ENCODE results near the gene RNF32. TPM values are rescaled to one million over a fixed set of nuclear protein-coding genes. Genes with fewer than 3 reads are reported as not detected.
A peak's percentile ranks its signal among the peaks of the same experiment; 100 is the strongest.
"Not testable (repeated sequence)": the region's sequence is repeated elsewhere in the genome, so short reads cannot be mapped to it uniquely, and the experiment has no call there.

RNF32 gene
- polyA plus RNA-seq, 1 donor from 2014 or later = 3.9 TPM

DNA sequence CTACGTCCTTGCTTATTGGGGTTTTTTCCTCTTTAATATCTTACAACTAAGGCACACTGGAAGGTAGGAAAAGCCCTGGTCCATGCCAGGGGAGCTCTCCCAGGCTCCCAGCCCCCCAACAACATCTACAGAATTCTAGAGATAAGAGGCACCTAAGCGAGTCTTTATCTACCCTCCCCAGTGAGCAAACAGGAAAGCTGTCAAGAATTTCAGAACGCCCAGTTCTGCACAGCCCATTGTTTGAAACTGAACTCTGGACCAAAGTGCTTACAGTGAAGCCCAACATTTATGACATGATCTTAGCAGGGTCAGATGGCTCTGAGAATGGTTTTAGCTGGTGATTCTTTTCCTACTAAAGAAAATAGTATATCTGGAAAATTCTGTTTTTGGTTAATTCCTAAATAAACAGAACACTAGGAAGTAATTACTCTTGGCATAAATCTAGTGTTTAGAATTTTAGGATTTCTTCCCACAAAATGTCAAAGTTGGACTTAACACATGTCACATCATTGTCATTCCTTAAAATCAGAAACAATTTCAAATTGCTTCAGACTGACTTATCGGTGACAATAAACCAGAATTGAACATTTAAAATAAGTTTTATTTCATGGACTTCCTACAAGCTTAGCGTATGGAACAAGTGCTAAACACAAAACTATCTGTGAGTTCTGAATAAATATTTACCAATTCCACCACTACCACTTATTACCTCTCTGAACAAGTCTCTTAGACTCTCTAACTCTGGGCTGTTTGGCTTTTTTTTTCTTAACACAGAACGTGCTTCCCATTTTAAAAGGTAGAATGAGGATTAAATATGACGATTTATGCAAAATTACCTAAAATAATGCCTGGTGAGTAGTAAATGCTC, 31.3 kb upstream of the RNF32 start:
- peaks cover 0 to 2% (median 0%) of the 10 kb centered on the region in 3 donors for H3K9me3 Mint-ChIP-seq
- peaks cover 15% of the 10 kb centered on the region for H3K27me3 Mint-ChIP-seq
- H3K4me3 Mint-ChIP-seq = no peak overlapping the region
- H3K36me3 Mint-ChIP-seq = no peaks in the 10 kb centered on the region
- H3K27ac Mint-ChIP-seq = no peak overlapping the region
- H3K4me1 Mint-ChIP-seq = peaks cover 0 to 7% (median 7%) of the 10 kb centered on the region in 3 donors

DNA sequence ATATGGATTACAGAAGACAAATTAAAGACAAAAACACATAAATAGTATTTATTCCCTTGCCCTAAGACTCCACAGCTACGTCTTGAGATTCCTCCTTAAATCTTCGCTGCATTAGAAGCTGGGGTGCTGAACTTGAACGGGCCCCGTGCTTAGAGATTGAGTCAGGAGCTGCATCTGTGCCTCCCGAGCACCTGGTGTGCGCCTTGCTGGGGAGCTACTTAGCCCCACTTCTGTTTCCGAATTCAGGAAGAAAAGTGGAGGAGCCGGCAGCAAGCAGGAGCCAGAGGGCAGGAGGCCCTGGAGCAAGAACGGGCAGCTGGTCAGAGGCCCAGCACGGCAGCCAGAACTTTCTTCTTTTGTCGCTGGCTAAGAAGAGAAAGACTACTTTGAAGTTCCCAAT, 30.4 kb upstream of the RNF32 start:
- Mint-ChIP-seq H3K4me3 (no peak overlapping the region), H3K27me3 (peaks cover 18% of the 10 kb centered on the region), H3K27ac (no peak overlapping the region), H3K36me3 (no peaks in the 10 kb centered on the region), H3K9me3 (peaks cover 0 to 2% (median 0%) of the 10 kb centered on the region in 3 donors), H3K4me1 (peaks cover 0 to 7% (median 7%) of the 10 kb centered on the region in 3 donors)

DNA sequence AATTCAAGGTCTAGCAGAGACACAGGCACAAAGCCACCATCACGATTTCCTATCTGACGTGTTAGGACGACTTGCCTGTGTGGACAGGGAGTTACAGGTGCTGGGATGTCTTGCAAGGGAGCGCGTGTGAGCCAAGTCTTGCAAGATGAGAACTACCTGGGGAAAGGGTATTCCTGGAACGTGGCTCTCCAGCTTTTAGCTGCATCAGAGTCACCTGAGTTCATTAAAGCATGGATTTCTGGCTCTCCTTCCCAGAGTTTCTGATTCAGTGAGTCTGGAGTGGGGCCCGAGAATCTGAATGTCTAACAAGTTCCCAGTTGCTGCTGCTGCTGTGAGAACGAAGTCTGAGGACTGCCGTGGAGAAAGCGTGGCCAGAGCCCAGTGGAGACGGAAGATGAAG, 30.0 kb upstream of the RNF32 start:
- no peaks in the 10 kb centered on the region for H3K36me3 Mint-ChIP-seq
- H3K4me1 Mint-ChIP-seq = peaks cover 0 to 7% (median 7%) of the 10 kb centered on the region in 3 donors
- peaks cover 20% of the 10 kb centered on the region for H3K27me3 Mint-ChIP-seq
- no peak overlapping the region for H3K27ac Mint-ChIP-seq
- H3K9me3 Mint-ChIP-seq = peaks cover 0 to 2% (median 0%) of the 10 kb centered on the region in 3 donors
- H3K4me3 Mint-ChIP-seq = no peak overlapping the region

DNA sequence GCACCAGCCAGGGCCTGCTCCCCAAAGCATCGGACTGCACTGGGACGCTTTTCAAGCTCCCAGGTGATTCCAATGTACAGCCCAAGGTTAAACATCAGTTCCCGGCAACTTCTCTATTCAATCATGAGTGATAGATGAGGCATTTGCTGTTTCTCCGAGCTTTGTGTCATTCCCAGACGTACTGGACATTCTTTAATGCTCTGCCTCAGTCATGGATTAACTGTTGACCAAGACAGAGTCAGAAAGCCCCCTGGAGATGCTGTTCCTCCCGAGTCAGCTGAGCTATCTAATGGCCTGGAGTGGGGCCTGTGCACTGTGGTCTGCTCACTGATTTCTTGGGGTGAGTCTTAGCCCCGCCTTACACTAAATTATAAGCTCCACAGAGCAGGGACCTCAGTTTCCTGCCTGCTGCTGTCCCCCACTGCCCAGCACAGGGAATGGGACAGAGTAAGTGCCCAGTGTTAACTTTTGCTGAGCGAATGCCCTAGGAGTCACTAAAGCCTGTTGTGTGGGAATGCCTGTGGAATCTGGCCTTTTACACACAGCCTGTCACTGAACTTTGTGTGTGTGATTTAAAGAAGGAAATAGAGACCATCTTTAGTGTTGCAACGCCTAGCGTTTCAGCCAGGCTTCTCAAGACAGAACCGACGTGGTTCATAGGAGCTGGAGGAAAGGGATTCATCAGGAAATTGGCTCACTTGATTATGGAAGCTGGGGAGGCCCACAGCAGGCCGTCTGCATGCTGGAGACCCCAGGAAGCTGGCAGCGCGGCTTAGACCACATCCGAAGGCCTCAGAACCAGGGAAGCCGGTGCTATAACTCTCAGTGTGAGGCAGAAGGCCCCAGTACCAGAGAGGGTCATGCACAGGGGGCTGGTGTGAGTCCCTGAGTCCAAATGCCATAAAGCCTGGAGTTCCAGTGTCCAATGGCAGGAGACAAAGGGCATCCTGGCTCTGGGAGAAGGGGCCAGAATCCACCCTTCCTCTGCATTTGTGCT, 29.3 kb upstream of the RNF32 start:
- Mint-ChIP-seq H3K36me3 (no peaks in the 10 kb centered on the region), H3K27ac (peak overlapping the region in 1 of 3 donors; percentile 53), H3K9me3 (peaks cover 0 to 2% (median 0%) of the 10 kb centered on the region in 3 donors), H3K4me3 (no peak overlapping the region), H3K4me1 (peaks cover 0 to 7% (median 7%) of the 10 kb centered on the region in 3 donors), H3K27me3 (peaks cover 21% of the 10 kb centered on the region)

DNA sequence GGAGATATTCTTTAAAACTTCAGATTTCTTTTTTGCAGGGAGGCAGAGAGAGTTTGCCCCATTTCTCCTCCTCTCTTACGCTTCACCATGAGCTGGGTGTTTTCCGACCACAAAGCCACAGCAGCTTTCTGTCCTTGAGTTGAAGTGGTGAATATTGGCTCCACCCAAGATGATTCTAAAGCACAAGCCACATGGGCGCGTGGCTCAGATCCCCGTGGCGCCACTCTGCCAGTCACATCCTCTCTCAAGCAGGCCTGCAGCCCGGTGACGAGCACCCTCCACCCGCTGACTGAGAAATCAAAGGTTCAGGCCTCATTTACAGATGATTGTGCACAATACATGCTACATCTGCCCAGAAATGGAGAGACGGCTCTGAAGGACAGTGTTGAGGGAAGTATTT, 27.6 kb upstream of the RNF32 start:
- peaks cover 0 to 14% (median 7%) of the 10 kb centered on the region in 3 donors for H3K4me1 Mint-ChIP-seq
- no peaks in the 10 kb centered on the region for H3K36me3 Mint-ChIP-seq
- H3K4me3 Mint-ChIP-seq = peak overlapping the region in 2 of 4 donors; percentile 29 to 67
- peaks cover 0 to 2% (median 0%) of the 10 kb centered on the region in 3 donors for H3K9me3 Mint-ChIP-seq
- peaks cover 30% of the 10 kb centered on the region for H3K27me3 Mint-ChIP-seq
- no peak overlapping the region for H3K27ac Mint-ChIP-seq

DNA sequence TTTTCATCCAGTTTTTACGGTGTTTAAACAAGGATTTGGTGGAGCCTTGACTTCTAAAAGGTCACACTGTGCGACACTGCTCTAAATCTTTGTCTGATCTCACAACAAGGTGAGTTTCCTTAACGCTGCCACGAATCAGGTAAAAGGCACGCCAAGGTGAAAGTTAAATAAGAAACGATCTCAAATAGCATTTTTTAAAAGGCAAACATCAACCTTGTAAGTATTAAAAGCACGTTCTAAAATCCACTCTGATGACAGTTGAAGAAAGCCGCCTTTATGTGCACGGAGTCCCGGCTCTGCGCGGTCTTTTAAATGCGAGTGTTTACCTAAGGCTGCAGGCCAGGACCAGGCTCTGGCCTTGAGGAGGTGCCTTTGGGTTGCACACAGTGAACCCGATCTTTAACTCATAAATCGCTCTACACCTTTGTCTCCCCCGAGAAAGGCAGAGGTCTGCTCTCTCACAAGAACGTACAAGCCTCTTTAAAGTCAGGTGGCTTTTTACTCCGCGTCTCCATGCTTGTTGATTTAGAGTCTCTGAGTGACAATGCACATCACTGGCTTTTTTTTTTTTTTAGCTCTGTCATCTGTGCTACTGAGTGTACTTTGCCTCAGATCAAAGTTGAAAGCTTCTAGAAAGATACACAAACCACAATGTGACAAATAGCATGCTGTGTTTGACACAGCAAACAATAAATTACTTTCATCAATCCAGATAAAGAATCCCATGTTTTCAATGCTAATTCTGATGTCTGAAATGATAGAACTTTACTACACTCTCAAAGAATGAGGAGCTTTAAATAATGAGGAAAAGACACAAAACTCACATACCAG, 25.9 kb upstream of the RNF32 start:
- no peaks in the 10 kb centered on the region for H3K36me3 Mint-ChIP-seq

DNA sequence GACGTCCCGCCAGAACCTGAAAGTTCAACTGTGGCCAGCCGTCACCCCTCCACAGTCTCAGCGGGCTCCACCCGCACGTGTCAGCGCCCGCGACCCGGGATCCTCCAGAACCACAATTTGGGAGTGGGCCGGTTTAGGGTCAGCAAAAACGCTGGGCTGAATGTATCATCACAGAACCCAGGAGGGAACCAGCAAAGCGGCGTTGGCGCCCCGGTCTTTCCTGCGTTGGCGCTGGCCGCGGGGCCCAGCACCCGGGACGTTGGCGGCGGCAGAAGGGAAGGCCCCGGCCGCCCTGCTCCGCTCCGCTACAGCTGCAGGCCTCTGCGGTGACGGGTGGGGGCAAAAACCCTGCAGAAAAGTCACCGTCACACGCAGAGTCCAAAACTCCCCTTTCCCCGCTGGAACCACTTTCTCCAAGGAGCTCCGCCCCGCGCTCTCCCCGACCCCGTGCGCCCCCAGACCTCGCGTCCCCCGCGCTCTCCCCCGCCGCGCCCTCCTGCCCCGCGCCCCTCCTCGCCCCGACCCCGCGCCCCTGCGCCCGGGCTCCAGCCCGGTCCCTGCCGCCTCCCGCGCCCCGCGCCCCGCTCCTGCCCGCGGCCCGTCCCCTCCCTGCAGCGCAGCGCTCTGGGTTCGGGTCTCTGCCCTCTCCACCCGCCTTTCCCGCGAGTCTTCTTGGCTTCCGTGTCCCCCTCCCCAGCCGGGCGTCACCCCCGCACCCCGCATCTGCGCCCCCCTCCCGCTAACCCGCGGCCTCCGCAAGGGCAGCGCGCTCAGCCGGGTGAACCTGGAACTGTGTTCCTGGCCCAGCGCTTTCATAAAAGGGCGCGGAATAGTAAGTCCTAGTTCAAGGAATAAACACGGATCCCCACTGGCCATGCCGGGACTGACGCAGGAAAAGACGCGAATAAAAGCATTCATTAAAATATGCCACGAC, 24.0 kb upstream of the RNF32 start:
- Mint-ChIP-seq H3K27ac (no peak overlapping the region), H3K27me3 (peaks cover 37% of the 10 kb centered on the region), H3K4me3 (peak overlapping the region in 1 of 4 donors; percentile 68), H3K36me3 (peaks cover 3% of the 10 kb centered on the region), H3K9me3 (peaks cover 6 to 9% (median 8%) of the 10 kb centered on the region in 3 donors), H3K4me1 (peaks cover 0 to 12% (median 3%) of the 10 kb centered on the region in 3 donors)

More for the DNA sequence above, 25.9 kb upstream of the RNF32 start:
- no peak overlapping the region for H3K27ac Mint-ChIP-seq
- peaks cover 34% of the 10 kb centered on the region for H3K27me3 Mint-ChIP-seq
- H3K9me3 Mint-ChIP-seq = peaks cover 0 to 4% (median 0%) of the 10 kb centered on the region in 3 donors
- H3K4me1 Mint-ChIP-seq = peaks cover 0 to 12% (median 3%) of the 10 kb centered on the region in 3 donors
- H3K4me3 Mint-ChIP-seq = no peak overlapping the region

DNA sequence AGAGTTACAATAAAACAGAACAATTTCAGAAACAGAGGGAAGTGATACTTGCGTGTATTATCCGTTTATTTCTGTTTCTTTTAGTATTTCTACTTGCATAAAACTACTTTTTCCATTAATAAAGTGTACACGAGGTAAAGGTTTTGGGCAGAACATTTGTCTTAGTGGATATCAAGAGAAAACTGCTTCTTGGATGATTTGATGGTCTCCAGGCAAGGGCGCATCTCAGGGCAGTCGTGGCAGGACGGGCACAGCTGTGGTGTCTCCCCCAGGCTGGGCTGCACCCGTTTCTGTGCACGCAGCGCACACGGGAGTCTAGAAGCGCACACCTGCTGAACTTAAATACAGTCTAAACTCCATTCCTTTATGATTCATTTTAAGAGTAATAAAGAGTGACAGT, 23.4 kb upstream of the RNF32 start:
- peaks cover 6 to 10% (median 10%) of the 10 kb centered on the region in 3 donors for H3K9me3 Mint-ChIP-seq
- peak overlapping the region in 1 of 4 donors; percentile 68 for H3K4me3 Mint-ChIP-seq
- H3K27me3 Mint-ChIP-seq = peaks cover 37% of the 10 kb centered on the region

DNA sequence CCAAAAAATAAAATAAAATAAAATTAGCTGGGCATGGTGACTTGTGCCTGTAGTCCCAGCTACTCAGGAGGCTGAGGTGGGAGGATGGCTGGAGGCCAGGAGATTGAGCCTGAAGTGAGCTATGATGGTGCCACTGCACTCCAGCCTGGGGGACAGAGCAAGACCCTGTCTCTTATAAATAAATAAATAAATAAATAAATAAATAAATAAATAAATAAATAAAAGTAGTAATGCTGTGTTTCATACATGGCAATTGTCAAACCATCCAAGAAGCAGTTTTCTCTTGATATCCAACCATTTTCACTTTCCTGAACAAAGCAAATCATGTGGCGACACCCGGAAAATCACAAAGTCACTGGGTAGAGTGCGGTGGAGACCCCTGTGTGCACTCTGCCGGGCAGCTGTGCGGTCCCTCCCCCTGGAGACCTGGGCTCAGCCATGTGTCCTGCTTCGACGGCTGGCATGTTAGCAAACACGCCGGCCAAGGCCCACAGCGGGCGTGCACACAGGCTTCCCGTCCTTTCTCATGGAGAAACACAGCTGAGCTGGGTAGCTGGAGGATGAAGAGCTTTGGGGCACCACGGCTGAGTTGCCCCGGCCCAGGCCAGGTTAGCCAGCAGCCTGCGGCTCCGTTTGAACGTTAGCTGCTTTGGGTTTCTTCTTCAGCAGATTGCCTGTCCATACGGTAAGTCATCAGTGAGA, 22.3 kb upstream of the RNF32 start:
- H3K27ac Mint-ChIP-seq = no peak overlapping the region
- peaks cover 6 to 10% (median 10%) of the 10 kb centered on the region in 3 donors for H3K9me3 Mint-ChIP-seq
- H3K27me3 Mint-ChIP-seq = peaks cover 37% of the 10 kb centered on the region
- no peak overlapping the region for H3K4me3 Mint-ChIP-seq
- H3K4me1 Mint-ChIP-seq = peaks cover 0 to 7% (median 0%) of the 10 kb centered on the region in 3 donors
- peaks cover 3% of the 10 kb centered on the region for H3K36me3 Mint-ChIP-seq

More for the DNA sequence above, 23.4 kb upstream of the RNF32 start:
- H3K27ac Mint-ChIP-seq = no peak overlapping the region
- H3K4me1 Mint-ChIP-seq = peaks cover 0 to 12% (median 3%) of the 10 kb centered on the region in 3 donors
- peaks cover 3% of the 10 kb centered on the region for H3K36me3 Mint-ChIP-seq

DNA sequence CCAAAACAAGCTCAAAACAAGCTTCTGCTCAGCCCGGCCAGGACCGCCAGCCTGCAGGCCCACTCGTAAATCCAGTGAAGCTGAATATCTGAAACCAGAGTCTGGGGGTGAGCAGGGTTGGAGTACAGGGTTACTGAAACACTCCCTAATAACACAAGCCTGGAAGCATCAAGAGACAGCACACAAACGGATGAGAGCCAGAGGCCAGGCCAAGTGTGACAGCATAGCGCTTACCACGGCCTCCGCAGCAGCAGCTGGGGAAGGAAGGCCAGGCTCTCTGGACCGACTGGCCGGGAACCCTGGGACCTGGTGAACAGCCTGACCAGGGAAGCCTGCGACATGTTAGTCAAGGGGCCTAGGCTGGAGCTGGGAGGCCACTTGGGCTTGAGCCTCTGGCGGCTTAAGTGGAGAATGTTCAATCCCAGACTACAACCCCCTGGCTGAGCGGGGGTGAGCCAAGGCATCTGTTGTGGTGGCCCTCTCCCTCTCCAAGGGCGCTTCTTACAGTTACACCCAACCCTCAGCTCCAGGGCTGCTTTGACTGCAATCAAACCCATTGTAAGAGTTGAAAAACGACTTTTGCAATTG, 21.7 kb upstream of the RNF32 start:
- Mint-ChIP-seq H3K4me3 (peak overlapping the region in 1 of 4 donors; percentile 17), H3K27me3 (peaks cover 37% of the 10 kb centered on the region)

DNA sequence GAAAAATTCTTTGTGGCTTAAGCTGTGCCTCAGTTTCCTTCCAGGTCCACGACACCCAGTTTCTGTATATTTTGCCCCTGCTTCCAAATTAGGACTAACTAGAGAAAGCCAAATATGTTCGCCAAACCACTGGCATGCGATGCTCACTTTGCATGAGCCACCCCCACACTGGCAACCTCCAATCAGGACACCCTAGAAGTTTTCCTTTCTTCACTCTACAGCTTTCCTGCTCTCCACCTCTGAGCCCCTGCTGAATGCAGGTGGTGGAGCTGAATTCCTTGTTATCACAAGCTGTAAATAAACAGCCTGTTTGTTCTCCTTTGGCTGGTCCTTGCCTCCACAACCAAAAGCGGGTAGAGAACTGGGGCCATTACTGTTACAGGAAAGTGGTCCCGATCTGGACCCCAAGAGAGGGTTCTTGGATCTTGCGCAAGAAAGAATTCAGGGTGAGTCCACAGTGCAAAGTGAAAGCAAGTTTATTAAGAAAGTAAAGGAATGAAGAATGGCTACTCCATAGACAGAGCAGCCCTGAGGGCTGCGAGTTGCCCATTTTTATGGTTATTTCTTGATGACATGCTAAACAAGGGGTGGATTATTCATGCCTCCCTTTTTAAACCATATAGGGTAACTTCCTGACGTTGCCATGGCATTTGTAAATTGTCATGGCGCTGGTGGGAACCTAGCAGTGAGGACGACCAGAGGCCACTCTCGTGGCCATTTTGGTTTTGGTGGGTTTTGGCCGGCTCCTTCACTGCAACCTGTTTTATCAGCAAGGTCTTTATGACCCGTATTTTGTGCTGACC, 20.9 kb upstream of the RNF32 start:
- H3K4me1 Mint-ChIP-seq, H3K4me3 Mint-ChIP-seq, H3K36me3 Mint-ChIP-seq: not testable (repeated sequence)
- Mint-ChIP-seq H3K9me3 (peaks cover 6 to 12% (median 10%) of the 10 kb centered on the region in 3 donors), H3K27ac (peak overlapping the region in 1 of 3 donors; percentile 59), H3K27me3 (peaks cover 32% of the 10 kb centered on the region)

More for the DNA sequence above, 21.7 kb upstream of the RNF32 start:
- Mint-ChIP-seq H3K9me3 (peaks cover 6 to 10% (median 10%) of the 10 kb centered on the region in 3 donors), H3K36me3 (peaks cover 3% of the 10 kb centered on the region), H3K27ac (no peak overlapping the region), H3K4me1 (peaks cover 0 to 7% (median 0%) of the 10 kb centered on the region in 3 donors)

DNA sequence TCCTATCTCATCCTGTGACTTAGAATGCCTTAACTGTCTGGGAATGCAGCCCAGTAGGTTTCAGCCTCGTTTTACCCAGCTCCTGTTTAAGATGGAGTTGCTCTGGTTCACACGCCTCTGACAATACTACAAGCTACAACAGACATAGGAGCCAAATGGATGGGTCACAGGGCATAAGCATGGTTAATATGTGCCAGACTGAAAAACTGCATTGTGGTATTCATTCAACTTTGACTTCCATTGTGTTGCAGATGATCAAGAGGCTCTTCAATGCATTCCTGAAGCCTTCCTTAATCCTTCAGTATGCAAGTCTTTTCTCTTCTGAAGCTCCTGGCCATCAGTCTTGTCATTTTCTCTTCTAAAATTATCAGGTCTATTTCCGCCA, 20.3 kb upstream of the RNF32 start:
- peaks cover 6% of the 10 kb centered on the region for H3K36me3 Mint-ChIP-seq
- peaks cover 0 to 7% (median 0%) of the 10 kb centered on the region in 3 donors for H3K4me1 Mint-ChIP-seq
- H3K27me3 Mint-ChIP-seq = peaks cover 28% of the 10 kb centered on the region
- peak overlapping the region in 1 of 4 donors; percentile 34 for H3K4me3 Mint-ChIP-seq
- no peak overlapping the region for H3K27ac Mint-ChIP-seq
- H3K9me3 Mint-ChIP-seq = peaks cover 6 to 12% (median 11%) of the 10 kb centered on the region in 3 donors
